Lung (tissue), 12 donors: ENCODE results near the gene LIPC. TPM values are rescaled to one million over a fixed set of nuclear protein-coding genes. Genes with fewer than 3 reads are reported as not detected.

Experiments used
- ATAC-seq: fragments of 200-7000 bp; cut with Tn5 transposase; one replicate; pipeline ENCODE4 v1.9.1; 2020; ENCODE audit warnings: moderate number of reproducible peaks; ENCODE audit not compliant: insufficient read depth, low FRiP score
- DNase-seq, 3 donors: peaks; one replicate each; pipeline ENCODE4 v3.0.0-alpha.2; 2013 to 2017
- H3K27ac ChIP-seq, 2 donors: one replicate each; pipeline ENCODE4 v1.5.1; 2013; ENCODE audit warnings: mild to moderate bottlenecking in 2 of 2, moderate library complexity in 2 of 2, control low read depth in 1 of 2, inconsistent platforms in 1 of 2, low read depth in 1 of 2, low read length in 1 of 2
- H3K27me3 ChIP-seq, 3 donors: one replicate each; pipeline ENCODE4 v1.5.1; 2013; ENCODE audit warnings: low read length in 2 of 3; ENCODE audit not compliant: control insufficient read depth in 3 of 3, insufficient read depth in 3 of 3
- H3K36me3 ChIP-seq, 4 donors: one replicate each; pipeline ENCODE4 v1.5.1; 2013; ENCODE audit warnings: low read length in 4 of 4, mild to moderate bottlenecking in 1 of 4, moderate library complexity in 1 of 4; ENCODE audit not compliant: control insufficient read depth in 4 of 4, insufficient read depth in 4 of 4
- H3K4me1 ChIP-seq, 5 donors: one replicate each; pipeline ENCODE4 v1.5.1; 2013; ENCODE audit warnings: low read length in 5 of 5, mild to moderate bottlenecking in 2 of 5, moderate library complexity in 1 of 5; ENCODE audit not compliant: control insufficient read depth in 5 of 5, insufficient read depth in 5 of 5
- H3K4me3 ChIP-seq: one replicate; pipeline ENCODE4 v1.5.1; 2013; ENCODE audit warnings: mild to moderate bottlenecking, control low read depth, moderate library complexity
- H3K9ac ChIP-seq, 2 donors: one replicate each; pipeline ENCODE4 v1.5.1; 2013; ENCODE audit warnings: low read length in 2 of 2, control low read depth in 1 of 2; ENCODE audit not compliant: insufficient read depth in 1 of 2
- H3K9me3 ChIP-seq, 4 donors: one replicate each; pipeline ENCODE4 v1.5.1; 2013; ENCODE audit warnings: low read length in 3 of 4, mild to moderate bottlenecking in 1 of 4, moderate library complexity in 1 of 4; ENCODE audit not compliant: control insufficient read depth in 4 of 4, insufficient read depth in 3 of 4
- WGBS, 2 donors: extraction: QIAGEN DNeasy Blood & Tissue Kit; methylation state at CpG; one replicate each; pipeline ENCODE4 v1.1.7; 2013; 5-methylcytosine and 5-hydroxymethylcytosine counted together
- polyA plus RNA-seq, 2 donors: library from polyadenylated mRNA; stranded (reverse); fragments of 200-250 nt; gene quantifications; one replicate each; pipeline ENCODE4 v1.2.1, GENCODE V29; 2013
- total RNA-seq, 2 donors: library from RNA; depleted of rRNA in 1 of 2; stranded (reverse); fragments of >200 nt in 1 of 2; gene quantifications; one replicate each; pipeline ENCODE4 v1.2.1, GENCODE V29; 2014 to 2021
- TF ChIP-seq, protein P1 (sequence below): IDR thresholded peaks from 2 replicates; pipeline ENCODE4 v1.5.1; 2012; ENCODE audit warnings: mild to moderate bottlenecking; ENCODE audit errors: control extremely low read depth, extremely low read depth
- donor health status: control.
- donor health status: control.
- donor health status: Bipolar disorder and iron deficiency.
- donor health status: healthy.
- donor health status: DM: yes; HTN: yes; CAD: no.

Gene LIPC
- total and polyA plus RNA-seq, 4 donors: 0.20 to 0.57 (median 0.40) TPM

DNA sequence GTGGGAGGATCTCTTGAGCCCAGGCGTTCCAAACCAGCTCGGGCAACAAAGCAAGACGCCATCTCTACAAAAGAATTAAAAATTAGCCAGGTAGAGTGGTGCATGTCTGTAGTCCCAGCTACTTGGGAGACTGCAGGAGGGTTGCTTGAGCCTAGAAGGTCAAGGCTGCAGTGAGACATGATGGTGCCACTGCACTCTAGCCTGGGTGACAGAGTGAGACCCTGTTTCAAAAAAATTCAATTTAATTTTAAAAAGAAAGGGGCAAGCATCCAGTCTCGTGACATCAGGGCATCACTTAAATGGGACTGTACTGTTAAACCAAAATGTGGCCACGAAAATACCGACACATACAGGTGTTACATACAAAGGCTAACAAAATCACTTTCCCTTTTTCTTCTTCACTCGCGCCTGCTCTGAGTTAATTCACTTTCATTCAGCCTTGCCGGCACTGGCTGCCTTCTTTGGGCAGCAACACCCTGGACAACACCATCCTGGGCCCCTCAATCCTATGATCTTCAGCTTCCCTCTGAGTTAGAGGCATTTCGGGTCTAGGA, 121.7 kb downstream of the LIPC start:
- H3K4me1 ChIP-seq: peaks cover 0 to 15% (median 6%) of the 10 kb centered on the region in 5 donors
- WGBS, 2 donors: 93 to 94% methylated on average over 10 of the region's 10 CpGs
- no peak overlapping the region for H3K9ac ChIP-seq
- ATAC-seq (no peak), DNase-seq (no peak)
- H3K27ac ChIP-seq: no peak overlapping the region
- H3K4me3 ChIP-seq: no peak overlapping the region
- TF ChIP-seq, protein P1, sequence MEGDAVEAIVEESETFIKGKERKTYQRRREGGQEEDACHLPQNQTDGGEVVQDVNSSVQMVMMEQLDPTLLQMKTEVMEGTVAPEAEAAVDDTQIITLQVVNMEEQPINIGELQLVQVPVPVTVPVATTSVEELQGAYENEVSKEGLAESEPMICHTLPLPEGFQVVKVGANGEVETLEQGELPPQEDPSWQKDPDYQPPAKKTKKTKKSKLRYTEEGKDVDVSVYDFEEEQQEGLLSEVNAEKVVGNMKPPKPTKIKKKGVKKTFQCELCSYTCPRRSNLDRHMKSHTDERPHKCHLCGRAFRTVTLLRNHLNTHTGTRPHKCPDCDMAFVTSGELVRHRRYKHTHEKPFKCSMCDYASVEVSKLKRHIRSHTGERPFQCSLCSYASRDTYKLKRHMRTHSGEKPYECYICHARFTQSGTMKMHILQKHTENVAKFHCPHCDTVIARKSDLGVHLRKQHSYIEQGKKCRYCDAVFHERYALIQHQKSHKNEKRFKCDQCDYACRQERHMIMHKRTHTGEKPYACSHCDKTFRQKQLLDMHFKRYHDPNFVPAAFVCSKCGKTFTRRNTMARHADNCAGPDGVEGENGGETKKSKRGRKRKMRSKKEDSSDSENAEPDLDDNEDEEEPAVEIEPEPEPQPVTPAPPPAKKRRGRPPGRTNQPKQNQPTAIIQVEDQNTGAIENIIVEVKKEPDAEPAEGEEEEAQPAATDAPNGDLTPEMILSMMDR: no peak
- no peaks in the 10 kb centered on the region for H3K27me3 ChIP-seq
- H3K36me3 ChIP-seq: no peaks in the 10 kb centered on the region
- H3K9me3 ChIP-seq: peaks cover 0 to 2% (median 0%) of the 10 kb centered on the region in 4 donors

DNA sequence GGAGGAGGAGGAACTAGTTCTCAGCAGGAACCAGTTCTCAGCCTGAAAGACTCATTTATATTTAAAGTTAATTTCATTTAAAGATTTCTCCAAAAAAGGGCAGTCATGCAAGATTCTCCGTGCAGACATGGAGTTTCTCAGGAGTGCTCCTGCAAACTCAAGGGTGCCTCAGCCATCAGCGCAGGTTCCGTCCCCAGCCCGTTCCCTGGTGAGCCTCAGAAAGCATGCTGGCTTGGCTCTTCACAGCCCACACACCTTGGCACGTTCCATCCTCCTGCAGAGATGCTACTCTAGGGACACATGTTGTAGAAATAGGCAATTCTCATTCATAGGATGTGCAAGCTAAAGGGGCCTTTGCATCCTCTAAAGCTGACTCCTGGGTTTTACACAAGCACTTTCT, 123.0 kb downstream of the LIPC start:
- H3K4me1 ChIP-seq: peaks cover 0 to 13% (median 6%) of the 10 kb centered on the region in 5 donors

DNA sequence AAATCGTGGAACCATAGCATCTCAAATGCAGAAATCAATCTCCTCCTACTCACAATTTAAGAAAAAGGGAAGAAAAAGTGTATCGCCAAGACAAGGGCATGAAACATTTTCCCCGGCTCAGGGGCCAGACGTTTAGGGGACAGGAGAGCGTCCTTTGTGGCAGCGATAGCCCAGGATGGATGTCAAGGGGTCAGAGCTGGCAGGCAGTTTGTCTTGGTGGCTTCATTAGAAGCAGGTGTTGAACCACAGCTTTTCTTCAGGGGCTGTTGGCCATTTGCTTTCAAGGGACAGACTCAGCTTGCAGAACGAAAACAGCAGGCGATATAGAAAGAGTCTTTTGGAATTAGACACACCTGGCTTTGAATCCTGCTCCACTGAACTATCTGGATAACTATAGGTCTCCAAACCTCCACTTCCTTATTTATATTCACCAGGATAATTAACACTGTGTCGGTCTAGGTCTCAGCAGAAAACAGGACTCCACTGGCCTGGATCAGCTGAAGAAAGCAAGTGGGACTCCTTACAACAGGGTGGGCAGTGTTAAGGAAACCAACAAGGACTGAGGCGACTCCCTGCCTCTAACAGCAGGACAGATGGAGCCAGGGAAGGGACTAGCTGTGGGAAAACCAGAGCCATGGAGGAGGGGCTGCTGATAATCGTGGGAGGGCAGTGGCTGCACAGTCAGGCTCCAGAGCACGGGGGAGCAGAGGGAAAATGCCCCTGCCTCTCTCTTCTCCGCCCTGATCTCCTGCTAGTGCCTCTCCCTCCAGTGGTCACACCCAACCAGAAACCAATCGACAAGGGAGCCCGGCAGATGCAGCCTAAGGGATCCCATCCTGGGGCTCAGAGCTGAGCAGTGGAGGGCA, 123.6 kb downstream of the LIPC start:
- no peak for ATAC-seq
- Histone ChIP-seq H3K4me1 (peaks cover 0 to 13% (median 6%) of the 10 kb centered on the region in 5 donors), H3K36me3 (no peaks in the 10 kb centered on the region), H3K27me3 (no peaks in the 10 kb centered on the region), H3K4me3 (no peak overlapping the region), H3K9ac (no peak overlapping the region), H3K9me3 (no peaks in the 10 kb centered on the region), H3K27ac (no peak overlapping the region)
- TF ChIP-seq, protein P1: no peak
- 77 to 89% methylated on average over 15 of the region's 15 CpGs for WGBS, 2 donors
- DNase-seq: no peak

More for the DNA sequence above, 123.0 kb downstream of the LIPC start:
- Histone ChIP-seq H3K4me3 (no peak overlapping the region), H3K27ac (no peak overlapping the region), H3K36me3 (no peaks in the 10 kb centered on the region), H3K27me3 (no peaks in the 10 kb centered on the region), H3K9ac (no peak overlapping the region), H3K9me3 (peaks cover 0 to 2% (median 0%) of the 10 kb centered on the region in 4 donors)
- TF ChIP-seq, protein P1: no peak
- DNase-seq (no peak), ATAC-seq (no peak)
- WGBS, 2 donors: 91 to 97% methylated on average over 5 of the region's 5 CpGs
